ENCODE data around the gene SLC2A9. TPM values are rescaled to one million over a fixed set of nuclear protein-coding genes. Genes with fewer than 3 reads are reported as not detected.

Gene SLC2A9
- total RNA-seq, 1 donor from 2014 or later = 3.2 TPM

Other genes starting within 250 kb of the SLC2A9 start
- gene DRD5, start 239.9 kb downstream of the SLC2A9 start, total RNA-seq = not detected in 2 replicates
- gene WDR1, start 95.3 kb upstream of the SLC2A9 start, total RNA-seq = 507 and 522 TPM in 2 replicates